NCI-H524 treated with DMSO at 0.1 percent for 48 hours (cell line): ENCODE data around the gene CMSS1.

Experiments
- DNase-seq: peaks from one replicate; lab custom pipeline; 2025; lab: John Stamatoyannopoulos, UW

Gene CMSS1

GRCh38 chr3:99999536-99999935 is 181.9 kb downstream of the CMSS1 start:
- no peak for DNase-seq

GRCh38 chr3:100001083-100001482 is 183.4 kb downstream of the CMSS1 start:
- DNase-seq: no peak

GRCh38 chr3:100001526-100002270 is 184.0 kb downstream of the CMSS1 start:
- DNase-seq: no peak

GRCh38 chr3:100002599-100003350 is 185.1 kb downstream of the CMSS1 start:
- DNase-seq: no peak

- DNase-seq: no peak
Observed at GRCh38 chr3:100003609-100004503, 186.2 kb downstream of the CMSS1 start.

GRCh38 chr3:100004931-100005330 is 187.3 kb downstream of the CMSS1 start:
- DNase-seq: no peak

- DNase-seq: no peak
Observed at GRCh38 chr3:100005665-100006393, 188.2 kb downstream of the CMSS1 start.

- no peak for DNase-seq
Observed at GRCh38 chr3:100006570-100007271, 189.1 kb downstream of the CMSS1 start.

- no peak for DNase-seq
Observed at GRCh38 chr3:100007313-100007712, 189.7 kb downstream of the CMSS1 start.

- no peak for DNase-seq
Observed at GRCh38 chr3:100008081-100008698, 190.5 kb downstream of the CMSS1 start.

- DNase-seq: no peak
Observed at GRCh38 chr3:100009276-100010086, 191.8 kb downstream of the CMSS1 start.

- no peak for DNase-seq
Observed at GRCh38 chr3:100010087-100010417, 192.4 kb downstream of the CMSS1 start.

GRCh38 chr3:100018806-100019205 is 201.1 kb downstream of the CMSS1 start:
- DNase-seq: no peak

GRCh38 chr3:100019719-100020118 is 202.1 kb downstream of the CMSS1 start:
- no peak for DNase-seq

- no peak for DNase-seq
Observed at GRCh38 chr3:100020876-100021644, 203.4 kb downstream of the CMSS1 start.

GRCh38 chr3:100022506-100022905 is 204.8 kb downstream of the CMSS1 start:
- DNase-seq: no peak

- no peak for DNase-seq
Observed at GRCh38 chr3:100023150-100023549, 205.5 kb downstream of the CMSS1 start.

- DNase-seq: no peak
Observed at GRCh38 chr3:100023595-100023994, 205.9 kb downstream of the CMSS1 start.
